GM19043 (cell line): ENCODE results near the gene CBFA2T3.
"Not testable (repeated sequence)": the region's sequence is repeated elsewhere in the genome, so short reads cannot be mapped to it uniquely, and the experiment has no call there.

Source experiments
- ATAC-seq: cut with Tn5 transposase; IDR thresholded peaks from one replicate; pipeline ENCODE4 v1.9.1; 2021; ENCODE audit warnings: low read depth; ENCODE audit not compliant: unreplicated experiment

The CBFA2T3 gene

DNA sequence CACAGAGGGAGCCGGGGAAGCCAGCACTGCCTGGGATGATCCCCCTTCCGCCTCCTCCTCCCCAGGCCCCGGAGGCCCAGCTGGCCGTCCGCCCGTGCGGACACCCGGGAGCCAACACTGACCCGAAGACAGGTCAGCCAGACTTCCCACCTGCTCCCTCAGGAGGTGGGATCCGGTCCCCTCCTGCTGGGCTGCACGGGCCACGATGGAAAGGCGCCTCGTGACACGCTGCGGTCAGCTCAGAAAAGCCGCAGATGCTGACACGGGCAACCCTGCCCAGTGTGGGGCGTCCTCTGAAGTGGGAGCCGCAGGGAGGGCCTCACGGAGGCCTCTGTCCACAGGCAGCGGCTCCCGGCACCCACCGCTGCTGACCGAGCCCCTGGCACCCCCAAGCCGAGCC lies 49.3 kb downstream of the CBFA2T3 start:
- ATAC-seq, result no peak

- no peak for ATAC-seq
Measured at GRCh38 chr16:88927010-88927409, 50.0 kb downstream of the CBFA2T3 start.

DNA sequence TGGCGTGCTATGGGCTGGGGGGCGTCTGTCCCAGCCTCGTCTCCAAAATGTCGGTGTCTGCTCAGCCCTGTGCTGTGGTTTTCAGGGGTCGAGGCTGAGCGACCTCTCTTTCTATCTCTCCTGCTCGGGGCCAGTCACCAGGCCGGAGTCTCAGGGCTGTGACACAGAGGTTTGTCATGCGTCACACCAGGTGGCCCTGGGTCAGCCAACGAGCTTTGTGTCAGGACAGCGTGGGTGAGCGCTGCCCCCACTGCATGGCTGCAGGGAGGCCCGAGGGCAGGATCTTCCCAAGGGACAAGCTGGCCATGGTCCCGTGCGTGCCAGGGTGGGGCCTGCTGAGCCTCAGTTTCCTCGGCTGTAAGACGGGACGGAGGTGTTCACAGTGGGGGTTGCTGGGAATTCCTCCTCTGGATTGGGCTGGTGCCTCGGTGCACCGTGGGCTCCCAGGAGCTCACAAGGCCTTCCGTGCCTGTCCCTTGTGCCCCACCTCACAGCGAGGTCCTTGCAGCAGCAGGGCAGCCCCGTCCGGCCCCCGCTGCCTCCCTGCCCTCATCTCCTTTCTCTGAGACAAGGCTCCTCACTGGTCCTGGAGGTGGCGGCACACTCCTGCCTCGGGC lies 50.5 kb downstream of the CBFA2T3 start:
- ATAC-seq, result no peak

DNA sequence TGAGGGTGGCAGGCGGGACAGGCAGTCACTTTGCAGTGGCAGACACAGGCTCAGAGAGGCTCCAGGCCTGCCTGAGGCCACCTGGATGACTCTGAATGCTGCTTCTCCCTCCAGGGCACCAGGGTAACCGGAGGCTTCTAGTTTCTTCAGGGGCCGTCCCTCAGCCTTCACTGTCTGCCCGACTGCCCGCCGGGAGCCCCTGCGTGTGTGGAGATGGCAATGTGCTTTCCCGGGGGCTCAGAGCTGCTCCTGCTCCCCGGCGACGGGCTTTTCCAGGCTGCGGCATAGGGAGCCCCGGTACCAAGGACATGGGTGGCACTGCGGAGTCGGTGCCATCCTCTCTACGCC lies 51.5 kb downstream of the CBFA2T3 start:
- ATAC-seq, result no peak

DNA sequence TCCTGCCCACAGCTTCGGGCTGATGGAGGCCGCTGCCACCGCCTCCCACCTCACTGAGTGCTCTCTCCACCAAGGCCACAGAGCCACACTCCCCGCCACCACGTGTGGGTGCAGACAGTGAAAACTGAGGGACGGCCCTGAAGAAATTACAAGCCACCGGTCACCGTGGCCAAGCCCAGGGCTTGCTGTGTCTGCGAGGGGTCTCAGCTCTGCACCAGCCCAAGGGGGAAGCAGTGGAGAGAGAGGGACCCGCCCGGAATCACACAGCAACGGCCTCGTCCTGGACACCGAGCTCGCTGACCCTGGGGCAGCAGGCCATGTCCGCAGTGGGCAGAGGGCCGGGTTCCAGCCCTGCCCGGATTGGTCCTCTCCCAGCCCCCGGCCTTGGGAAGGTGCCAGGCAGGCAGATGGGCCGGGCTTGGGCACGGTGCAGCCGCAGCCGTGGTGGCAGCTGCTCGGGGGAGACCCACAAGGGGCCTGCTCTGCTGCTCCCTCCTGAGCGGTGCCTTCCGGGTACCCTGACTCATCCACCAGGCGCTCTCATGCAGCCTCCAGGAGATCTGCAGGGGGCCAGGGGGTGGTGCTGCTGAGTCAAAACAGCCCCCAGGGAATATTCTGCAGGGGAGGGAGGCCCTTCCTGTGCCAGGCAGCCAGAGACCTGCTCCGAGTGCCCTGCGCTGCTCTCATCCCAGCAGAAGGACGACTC lies 52.0 kb downstream of the CBFA2T3 start:
- no peak for ATAC-seq

- ATAC-seq, result no peak
Measured at GRCh38 chr16:88923926-88924833, 52.8 kb downstream of the CBFA2T3 start.

DNA sequence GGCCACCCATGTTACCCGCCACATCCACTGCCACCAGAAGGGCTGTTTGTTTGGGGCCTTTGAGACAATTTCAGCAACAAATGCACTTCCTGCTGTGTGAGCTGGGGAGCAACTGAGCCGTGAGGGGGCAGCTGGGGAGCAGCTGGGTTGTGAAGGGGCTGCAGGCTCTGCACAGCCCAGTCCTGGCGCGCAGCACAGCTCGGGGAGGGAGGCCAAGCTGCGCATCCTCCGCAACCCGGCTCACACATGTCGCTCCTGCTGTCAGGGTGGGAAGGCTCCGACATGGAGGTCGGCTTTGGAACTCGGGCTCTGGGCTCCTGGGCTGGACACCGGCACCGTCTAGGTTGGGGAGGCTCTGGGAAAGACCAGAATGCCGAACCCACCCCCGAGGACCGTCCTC lies 53.6 kb downstream of the CBFA2T3 start:
- ATAC-seq, result no peak

GRCh38 chr16:88922826-88923410 lies 54.1 kb downstream of the CBFA2T3 start:
- no peak for ATAC-seq

DNA sequence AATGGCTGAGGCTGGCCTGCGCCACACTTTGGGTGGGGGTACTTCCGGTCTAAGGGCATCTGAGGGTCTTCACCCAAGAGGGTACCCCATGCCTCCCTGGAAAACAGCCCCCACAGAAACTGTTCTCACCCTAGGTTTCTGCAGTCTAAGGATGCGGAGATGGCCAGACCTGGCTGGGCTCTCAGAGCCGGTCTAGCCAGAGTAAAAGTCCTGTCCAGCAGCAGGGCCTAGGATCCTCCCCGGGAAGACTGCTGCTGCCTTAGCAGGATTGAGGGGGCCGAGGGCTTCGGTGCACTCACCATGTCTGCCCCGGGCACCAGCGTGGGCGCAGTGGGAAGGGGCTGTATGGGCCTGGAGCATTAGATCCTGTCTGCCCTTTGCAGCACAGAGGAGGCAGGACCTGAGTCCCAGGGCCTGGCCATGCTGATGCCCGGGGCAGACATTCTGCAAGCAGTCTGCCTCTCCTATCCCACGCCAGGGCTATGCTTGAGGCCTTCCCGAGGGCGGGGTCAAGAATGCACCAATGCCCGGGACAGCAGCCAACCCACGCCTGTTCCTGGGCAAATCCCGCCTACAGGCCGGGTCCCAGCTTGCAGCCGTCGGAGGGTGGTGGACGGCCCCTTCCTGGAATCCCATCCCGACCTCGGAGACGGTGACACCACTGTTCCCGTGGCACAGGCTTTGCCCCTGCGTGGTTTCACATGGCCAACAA lies 54.7 kb downstream of the CBFA2T3 start:
- ATAC-seq, result no peak

- no peak for ATAC-seq
Measured at GRCh38 chr16:88921591-88921990, 55.4 kb downstream of the CBFA2T3 start.

GRCh38 chr16:88920618-88921590 lies 56.1 kb downstream of the CBFA2T3 start:
- no peak for ATAC-seq

DNA sequence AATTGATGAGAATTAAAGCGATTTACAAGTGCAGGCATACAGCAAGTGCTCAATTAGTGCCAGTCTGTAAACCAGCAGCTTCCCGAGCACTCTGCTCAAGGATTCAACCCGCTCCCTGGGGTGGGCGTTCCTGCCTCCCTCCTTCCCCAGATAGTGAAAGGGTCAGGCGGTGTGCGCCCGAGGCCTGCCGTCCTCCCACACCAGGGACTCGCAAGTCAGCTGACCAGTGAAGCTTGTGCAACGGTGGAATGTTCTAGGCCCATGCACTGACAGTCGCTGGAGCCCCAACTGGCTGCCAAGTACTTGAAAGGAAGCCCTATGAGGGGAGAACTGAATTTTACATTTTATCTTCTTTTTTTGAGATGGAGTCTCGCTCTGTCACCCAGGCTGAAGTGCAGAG lies 57.1 kb downstream of the CBFA2T3 start:
- ATAC-seq, result no peak

DNA sequence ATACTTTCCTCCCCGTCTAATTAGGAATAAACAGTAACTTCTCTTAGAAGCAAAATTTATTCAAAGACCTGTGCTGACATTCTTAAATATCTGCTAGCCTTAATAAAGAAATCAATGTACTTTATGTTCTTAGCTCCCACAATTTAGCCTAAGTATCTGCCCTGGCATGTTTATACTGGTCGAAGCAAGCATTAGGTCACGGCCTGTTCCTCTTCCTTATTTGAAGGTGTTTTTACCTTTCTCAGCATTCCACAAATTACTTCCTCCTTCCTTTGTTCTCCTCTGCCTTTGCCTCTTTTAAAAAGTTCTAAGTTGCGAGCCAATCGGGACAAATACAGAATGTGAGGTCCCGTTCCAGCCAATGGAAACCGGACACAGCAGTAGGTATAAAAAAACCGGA lies 58.1 kb downstream of the CBFA2T3 start:
- not testable (repeated sequence) for ATAC-seq

GRCh38 chr16:88917915-88918627 lies 58.9 kb downstream of the CBFA2T3 start:
- ATAC-seq, result no peak

DNA sequence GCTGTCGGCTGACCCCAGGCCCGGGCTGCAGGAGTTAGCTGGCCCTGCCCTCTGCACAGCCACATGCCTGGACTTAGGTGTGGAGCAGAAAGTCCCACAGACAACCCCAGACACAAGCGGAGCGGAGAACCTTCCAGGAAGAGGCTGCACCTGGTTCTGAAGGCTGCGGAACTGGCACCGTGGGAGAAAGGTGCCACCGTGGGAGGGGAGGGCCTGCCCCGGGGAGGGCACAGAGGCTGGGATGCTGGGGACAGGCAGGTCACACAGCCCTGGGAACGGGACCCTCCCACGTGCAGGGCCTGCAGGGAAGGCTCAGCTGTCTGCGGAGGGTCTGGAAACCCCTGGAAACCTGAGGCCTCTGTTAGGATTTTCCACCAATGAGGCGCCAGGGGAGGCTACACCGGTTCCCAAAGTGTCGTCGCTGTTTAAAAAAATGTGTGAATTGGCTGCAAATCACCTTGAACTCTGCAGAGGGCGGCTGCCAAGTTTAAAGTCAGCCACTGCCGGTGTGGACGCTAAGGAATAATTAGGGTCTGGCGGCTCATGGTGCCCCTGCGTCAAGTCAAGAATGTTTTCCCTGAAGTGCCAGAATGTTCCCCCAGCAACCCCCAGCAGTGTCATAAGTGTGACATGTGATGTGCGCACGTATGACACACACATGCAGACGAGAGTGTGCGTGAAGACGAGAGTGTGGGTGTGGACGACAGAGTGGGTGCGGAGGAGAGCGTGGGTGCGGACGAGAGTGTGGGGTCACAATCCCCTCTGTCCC lies 59.7 kb downstream of the CBFA2T3 start:
- no peak for ATAC-seq

DNA sequence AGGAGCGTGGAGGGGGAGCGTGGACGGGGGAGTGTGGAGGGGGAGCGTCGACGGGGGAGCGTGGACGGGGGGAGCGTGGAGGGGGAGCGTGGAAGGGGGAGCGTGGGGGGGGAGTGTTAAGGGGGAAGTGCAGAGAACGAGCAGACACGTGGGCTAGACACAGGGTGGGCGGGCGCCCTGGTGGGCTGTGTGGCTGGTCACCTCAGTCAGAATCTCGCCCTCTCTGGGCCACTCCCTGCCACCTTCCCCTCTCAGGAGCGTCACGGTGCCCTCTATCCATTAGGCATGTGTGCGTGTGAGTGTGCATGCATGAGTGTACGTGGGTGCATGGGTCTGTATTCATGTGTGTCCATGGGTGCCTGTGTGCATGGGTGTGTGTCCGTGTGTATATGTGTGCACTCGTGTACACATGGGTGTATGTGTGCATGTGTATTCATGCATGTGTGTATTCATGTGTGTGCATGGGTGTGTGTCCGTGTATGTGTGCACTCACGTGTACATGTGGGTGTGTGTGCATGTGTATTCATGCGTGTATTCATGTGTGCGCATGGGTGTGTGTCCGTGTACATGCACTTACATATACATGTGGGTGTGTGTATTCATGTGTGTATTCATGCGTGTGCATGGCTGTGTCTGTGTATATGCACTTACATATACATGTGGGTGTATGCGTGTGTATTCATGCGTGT lies 61.2 kb downstream of the CBFA2T3 start:
- ATAC-seq, result no peak

DNA sequence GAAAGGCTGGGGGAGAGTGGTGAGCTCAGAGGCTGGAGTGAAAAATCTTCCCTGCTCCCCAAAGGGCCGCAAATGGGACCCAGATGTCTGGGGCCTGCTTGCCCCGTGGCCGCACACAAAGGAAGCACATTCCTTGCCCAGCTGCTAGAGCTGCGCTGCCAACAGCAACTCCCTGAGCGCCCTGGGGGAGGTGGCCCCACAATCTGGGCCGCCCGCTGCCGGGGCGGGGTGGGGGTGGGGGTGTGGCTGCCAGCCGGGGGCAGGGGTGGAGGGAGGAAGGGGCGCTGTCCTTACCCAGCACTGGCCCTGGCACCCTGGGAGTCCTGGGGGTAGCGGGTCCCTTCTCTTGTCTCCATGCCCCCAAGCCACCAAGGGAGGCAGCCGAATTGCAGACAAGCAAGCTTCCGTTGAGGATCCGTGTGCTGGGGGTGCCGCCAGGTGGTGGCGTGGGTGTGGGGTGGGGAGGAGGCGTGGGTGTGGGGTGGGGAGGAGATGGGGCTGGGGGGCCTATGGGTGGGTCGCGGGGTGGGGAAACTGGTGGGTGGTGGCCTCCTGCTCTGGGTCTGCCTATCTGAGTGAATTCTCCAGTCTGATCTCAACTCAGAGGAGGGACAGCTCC lies 62.1 kb downstream of the CBFA2T3 start:
- ATAC-seq, result no peak
